Loucy (cell line): ENCODE results near the gene GALR2.
"Not testable (repeated sequence)": the region's sequence is repeated elsewhere in the genome, so short reads cannot be mapped to it uniquely, and the experiment has no call there.

ENCODE experiments used
- H2AFZ ChIP-seq: fragments of 200-600 bp; sonication (generic); 2 replicates; pipeline ENCODE4 v1.6.0; 2016; ENCODE audit warnings: antibody characterized with exemption, mild to moderate bottlenecking, low read length, moderate library complexity
- H3F3A ChIP-seq: fragments of 200-600 bp; 2 replicates; pipeline ENCODE4 v1.6.0; 2016; ENCODE audit warnings: antibody characterized with exemption, low read depth, mild to moderate bottlenecking
- H3K27me3 ChIP-seq: fragments of 200-600 bp; sonication (generic); 2 replicates; pipeline ENCODE4 v1.6.1; 2014; ENCODE audit warnings: low read length, mild to moderate bottlenecking; ENCODE audit not compliant: insufficient read depth, poor library complexity, severe bottlenecking
- H3K36me3 ChIP-seq: fragments of 200-600 bp; sonication (generic); 2 replicates; pipeline ENCODE4 v1.6.1; 2016; ENCODE audit warnings: low read length; ENCODE audit not compliant: insufficient read depth
- H3K4me1 ChIP-seq: fragments of 200-600 bp; sonication (generic); 2 replicates; pipeline ENCODE4 v1.5.1; 2014; ENCODE audit warnings: low read length, mild to moderate bottlenecking; ENCODE audit not compliant: insufficient read depth, poor library complexity, severe bottlenecking
- H3K4me2 ChIP-seq: fragments of 200-600 bp; sonication (generic); 2 replicates; pipeline ENCODE4 v1.6.0; 2014; ENCODE audit warnings: antibody characterized with exemption, low read length, low read depth, mild to moderate bottlenecking; ENCODE audit not compliant: poor library complexity, severe bottlenecking
- H3K4me3 ChIP-seq: fragments of 200-600 bp; sonication (generic); 2 replicates; pipeline ENCODE4 v1.5.1; 2014; ENCODE audit warnings: low read length, mild to moderate bottlenecking, mixed read lengths; ENCODE audit not compliant: poor library complexity, severe bottlenecking
- H3K79me2 ChIP-seq: fragments of 200-600 bp; sonication (generic); 2 replicates; pipeline ENCODE4 v1.6.1; 2014; ENCODE audit warnings: low read length; ENCODE audit not compliant: insufficient read depth
- H3K9ac ChIP-seq: fragments of 200-600 bp; sonication (generic); 2 replicates; pipeline ENCODE4 v1.6.0; 2014; ENCODE audit warnings: mild to moderate bottlenecking, low read depth, low read length, moderate library complexity; ENCODE audit not compliant: poor library complexity, severe bottlenecking
- H3K9me2 ChIP-seq: fragments of 200-600 bp; sonication (generic); replicated peaks from 2 replicates; pipeline ENCODE4 v1.6.1; 2016; ENCODE audit warnings: low read depth, low read length, mixed read lengths
- H3K9me3 ChIP-seq: fragments of 200-600 bp; sonication (generic); 2 replicates; pipeline ENCODE4 v1.6.1; 2014; ENCODE audit warnings: mild to moderate bottlenecking, antibody characterized with exemption, low read length, low read depth; ENCODE audit not compliant: insufficient read depth
- H4K20me1 ChIP-seq: fragments of 200-600 bp; sonication (generic); 2 replicates; pipeline ENCODE4 v1.6.0; 2014; ENCODE audit warnings: antibody characterized with exemption, low read length, mild to moderate bottlenecking; ENCODE audit not compliant: insufficient read depth, poor library complexity, severe bottlenecking
- CTCF ChIP-seq: fragments of 200-600 bp; sonication (generic); conservative IDR thresholded peaks from 2 replicates; pipeline ENCODE4 v1.5.1; 2014; ENCODE audit warnings: mild to moderate bottlenecking, antibody characterized with exemption, low read length
- EZH2phosphoT487 ChIP-seq: fragments of 200-600 bp; IDR thresholded peaks from 2 replicates; pipeline ENCODE4 v1.6.1; 2018; ENCODE audit warnings: antibody characterized with exemption, mild to moderate bottlenecking, moderate library complexity, borderline replicate concordance

GALR2 gene

DNA sequence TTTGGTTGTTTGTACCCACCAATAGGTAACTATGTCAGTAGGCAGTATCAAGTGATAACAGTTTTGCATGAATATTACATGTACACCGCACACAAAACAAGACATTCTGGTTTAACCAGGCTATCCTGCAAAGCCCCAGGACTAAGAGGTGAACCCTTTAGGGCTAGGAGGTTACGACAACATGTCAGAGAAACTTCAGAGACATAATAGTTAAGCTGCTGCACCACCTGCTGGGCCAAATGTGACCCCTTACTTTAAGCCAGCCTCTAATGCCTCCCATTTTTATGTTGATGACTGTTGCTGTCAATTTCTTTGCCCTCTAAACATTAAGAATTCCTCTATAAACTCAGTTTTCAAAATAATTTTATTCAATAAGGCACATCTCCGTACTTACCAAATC, 17.7 kb upstream of the GALR2 start:
- no peak overlapping the region for H2AFZ ChIP-seq
- peaks cover 55% of the 10 kb centered on the region for H3K36me3 ChIP-seq
- H3K27me3 ChIP-seq, result no peaks in the 10 kb centered on the region

GRCh38 chr17:76058264-76058663, 16.3 kb upstream of the GALR2 start:
- not testable (repeated sequence) for H3K9me3 ChIP-seq, H3K4me3 ChIP-seq, H3F3A ChIP-seq, H4K20me1 ChIP-seq, H3K79me2 ChIP-seq, H3K4me1 ChIP-seq, H3K27me3 ChIP-seq, H3K4me2 ChIP-seq, H3K9me2 ChIP-seq, H3K9ac ChIP-seq, H2AFZ ChIP-seq
- peaks cover 63% of the 10 kb centered on the region for H3K36me3 ChIP-seq

More for the DNA sequence above, 17.7 kb upstream of the GALR2 start:
- no peaks in the 10 kb centered on the region for H3K9me2 ChIP-seq
- H3F3A ChIP-seq, result no peaks in the 10 kb centered on the region
- H3K4me2 ChIP-seq, result no peak overlapping the region
- no peaks in the 10 kb centered on the region for H4K20me1 ChIP-seq
- H3K4me3 ChIP-seq, result no peak overlapping the region
- no peaks in the 10 kb centered on the region for H3K9me3 ChIP-seq
- no peaks in the 10 kb centered on the region for H3K79me2 ChIP-seq
- no peaks in the 10 kb centered on the region for H3K4me1 ChIP-seq
- no peak overlapping the region for H3K9ac ChIP-seq
- TF ChIP-seq EZH2phosphoT487 (no peak), CTCF (peak; percentile 48)

DNA sequence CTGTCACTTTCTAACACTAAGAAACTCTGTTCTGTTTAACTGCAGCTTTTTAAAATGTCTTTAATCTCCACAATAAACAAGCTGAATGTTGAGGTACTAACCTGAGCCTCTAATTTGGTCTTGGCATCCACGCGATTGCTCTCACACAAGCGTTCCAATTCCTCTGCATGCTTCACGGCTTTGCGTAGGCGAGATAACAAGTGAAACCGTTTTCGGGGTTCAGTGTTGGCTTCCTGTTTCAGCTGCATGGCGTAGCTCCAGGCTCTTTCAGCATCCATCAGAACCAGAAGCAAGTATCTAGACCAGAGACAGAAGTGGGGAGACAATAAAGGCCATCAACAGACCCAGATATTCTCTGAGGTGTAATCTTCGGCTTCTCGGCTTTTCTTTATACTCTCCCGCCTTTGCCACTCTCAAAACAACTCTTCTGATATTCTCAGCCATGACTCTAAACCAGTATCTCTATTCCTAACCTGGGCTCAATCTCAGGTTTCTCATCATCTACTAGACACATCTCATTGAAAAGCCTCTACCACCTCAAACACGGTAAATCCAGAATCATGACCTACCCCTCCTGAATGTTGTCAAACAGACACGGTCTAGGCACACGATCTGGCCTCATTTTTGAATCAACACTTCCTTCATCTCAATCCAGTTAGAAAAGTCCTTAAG, 10.6 kb upstream of the GALR2 start:
- Histone ChIP-seq H3K4me1 (no peaks in the 10 kb centered on the region), H3K9ac (no peak overlapping the region), H3K9me2 (no peaks in the 10 kb centered on the region), H4K20me1 (peaks cover 3% of the 10 kb centered on the region), H3K79me2 (peaks cover 19% of the 10 kb centered on the region; the same call in 1 of the 2 replicates), H3K27me3 (no peaks in the 10 kb centered on the region), H3K4me3 (no peak overlapping the region), H3K4me2 (no peak overlapping the region), H3K9me3 (no peaks in the 10 kb centered on the region), H3F3A (no peaks in the 10 kb centered on the region), H3K36me3 (peaks cover 81% of the 10 kb centered on the region; the same call in 1 of the 2 replicates), H2AFZ (no peak overlapping the region)
- TF ChIP-seq EZH2phosphoT487 (no peak), CTCF (no peak)

DNA sequence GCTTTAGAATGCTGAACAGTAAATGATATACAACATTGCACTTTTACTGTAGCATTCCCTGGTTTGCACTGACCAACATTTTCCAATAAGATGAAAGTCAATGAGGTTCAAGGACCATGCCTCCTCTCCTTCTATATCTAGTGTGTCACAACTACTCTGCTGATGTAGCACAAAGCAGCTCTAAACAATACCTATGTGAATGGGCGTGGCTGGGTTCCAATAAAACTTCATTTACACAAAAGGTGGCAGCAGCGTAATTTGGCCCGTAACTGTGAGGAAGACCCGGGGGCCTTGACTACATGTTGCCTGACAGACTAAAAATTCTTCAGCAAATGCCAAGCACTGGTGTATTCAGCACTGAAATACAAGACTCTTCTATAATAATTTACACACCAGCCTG, 8.8 kb upstream of the GALR2 start:
- H2AFZ ChIP-seq, result no peak overlapping the region
- H4K20me1 ChIP-seq, result peaks cover 8% of the 10 kb centered on the region
- H3F3A ChIP-seq, result no peaks in the 10 kb centered on the region
- peaks cover 34% of the 10 kb centered on the region for H3K79me2 ChIP-seq
- H3K9me3 ChIP-seq, result no peaks in the 10 kb centered on the region
- no peak overlapping the region for H3K4me2 ChIP-seq
- peaks cover 67% of the 10 kb centered on the region; the same call in 1 of the 2 replicates for H3K36me3 ChIP-seq
- TF ChIP-seq CTCF (no peak), EZH2phosphoT487 (no peak)
- H3K27me3 ChIP-seq, result no peaks in the 10 kb centered on the region
- no peak overlapping the region for H3K4me3 ChIP-seq
- H3K4me1 ChIP-seq, result peaks cover 7% of the 10 kb centered on the region
- no peak overlapping the region for H3K9ac ChIP-seq
- no peaks in the 10 kb centered on the region for H3K9me2 ChIP-seq
